Measurements from ENCODE around the gene PTPRU.

The PTPRU gene

GRCh38 chr1:29251164-29252124 is 15.1 kb downstream of the PTPRU start:
- Histone ChIP-seq H3K36me3 (ENCODE audit: insufficient read depth, low read length) (no peaks in the 10 kb centered on the region), H3K27me3 (ENCODE audit: insufficient read depth, low read length, poor library complexity, severe bottlenecking) (no peaks in the 10 kb centered on the region), H3K9ac (ENCODE audit: low read depth, low read length, poor library complexity, severe bottlenecking) (no peak overlapping the region), H3K4me1 (ENCODE audit: insufficient read depth, low read length, poor library complexity, severe bottlenecking) (no peaks in the 10 kb centered on the region), H3K79me2 (ENCODE audit: insufficient read depth, low read length) (no peaks in the 10 kb centered on the region), H3K9me3 (ENCODE audit: insufficient read depth, low read depth, low read length) (no peaks in the 10 kb centered on the region), H4K20me1 (ENCODE audit: insufficient read depth, low read length, poor library complexity, severe bottlenecking) (no peaks in the 10 kb centered on the region), H3K9me2 (replicated peaks; ENCODE audit: low read depth, low read length) (no peaks in the 10 kb centered on the region), H3K4me2 (ENCODE audit: low read depth, low read length, poor library complexity, severe bottlenecking) (no peak overlapping the region), H2AFZ (ENCODE audit: low read length) (no peak overlapping the region), H3K4me3 (ENCODE audit: low read length, poor library complexity, severe bottlenecking) (no peak overlapping the region), H3F3A (ENCODE audit: low read depth) (no peaks in the 10 kb centered on the region)
- TF ChIP-seq CTCF (conservative IDR thresholded peaks at IDR 0.05; ENCODE audit: low read length) (no peak), EZH2phosphoT487 (IDR thresholded peaks at IDR 0.05; ENCODE audit: borderline replicate concordance) (no peak)

DNA sequence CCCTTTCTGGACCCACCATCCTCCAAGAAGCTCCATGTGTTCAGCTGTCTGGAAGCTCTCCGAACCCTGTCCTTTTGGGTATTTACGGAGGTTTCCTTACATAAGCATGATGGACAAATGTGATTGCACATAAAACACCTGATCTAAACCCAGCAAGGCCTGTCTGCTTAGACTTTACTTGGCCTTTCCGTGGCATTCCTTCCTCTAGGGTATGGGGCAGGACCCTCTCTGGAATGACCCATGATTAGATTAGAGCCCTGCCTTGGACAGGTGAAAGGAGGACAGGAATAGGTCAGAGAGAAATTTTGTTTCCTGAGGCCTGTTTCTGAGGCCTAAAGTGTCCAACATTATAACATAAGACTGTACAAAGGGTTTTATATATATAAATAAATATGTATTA is 16.9 kb downstream of the PTPRU start:
- Histone ChIP-seq H3K9me3 (ENCODE audit: insufficient read depth, low read depth, low read length) (no peaks in the 10 kb centered on the region), H3K27me3 (ENCODE audit: insufficient read depth, low read length, poor library complexity, severe bottlenecking) (no peaks in the 10 kb centered on the region), H4K20me1 (ENCODE audit: insufficient read depth, low read length, poor library complexity, severe bottlenecking) (no peaks in the 10 kb centered on the region), H3K4me2 (ENCODE audit: low read depth, low read length, poor library complexity, severe bottlenecking) (no peak overlapping the region), H3K4me3 (ENCODE audit: low read length, poor library complexity, severe bottlenecking) (no peak overlapping the region), H3K36me3 (ENCODE audit: insufficient read depth, low read length) (no peaks in the 10 kb centered on the region), H3K4me1 (ENCODE audit: insufficient read depth, low read length, poor library complexity, severe bottlenecking) (no peaks in the 10 kb centered on the region), H3K9me2 (replicated peaks; ENCODE audit: low read depth, low read length) (no peaks in the 10 kb centered on the region), H3K9ac (ENCODE audit: low read depth, low read length, poor library complexity, severe bottlenecking) (no peak overlapping the region), H3K79me2 (ENCODE audit: insufficient read depth, low read length) (no peaks in the 10 kb centered on the region), H2AFZ (ENCODE audit: low read length) (no peak overlapping the region), H3F3A (ENCODE audit: low read depth) (no peaks in the 10 kb centered on the region)
- no peak for TF ChIP-seq CTCF (conservative IDR thresholded peaks at IDR 0.05; ENCODE audit: low read length)
- no peak for TF ChIP-seq EZH2phosphoT487 (IDR thresholded peaks at IDR 0.05; ENCODE audit: borderline replicate concordance)

DNA sequence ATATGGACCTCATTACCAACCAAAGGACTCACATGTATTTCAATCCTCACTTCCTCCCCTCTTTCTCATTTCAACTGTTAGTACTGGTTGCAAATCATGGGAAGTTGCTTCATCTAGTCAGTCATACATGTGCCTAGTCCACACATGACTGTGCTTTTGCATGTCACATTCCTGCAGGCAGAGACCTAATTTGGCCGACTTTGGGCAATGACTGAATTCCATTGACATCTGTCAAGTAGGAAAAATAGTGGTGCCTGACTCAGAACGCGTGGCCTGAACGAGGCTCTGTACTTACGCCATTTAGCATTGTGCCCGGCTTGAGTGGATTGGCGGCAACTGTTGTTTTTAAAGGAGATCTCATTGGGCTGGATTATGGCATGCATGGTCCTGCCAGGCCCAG is 18.0 kb downstream of the PTPRU start:
- no peak overlapping the region for H3K4me2 ChIP-seq (ENCODE audit: low read depth, low read length, poor library complexity, severe bottlenecking)
- H4K20me1 ChIP-seq (ENCODE audit: insufficient read depth, low read length, poor library complexity, severe bottlenecking), result no peaks in the 10 kb centered on the region
- H3K27me3 ChIP-seq (ENCODE audit: insufficient read depth, low read length, poor library complexity, severe bottlenecking), result no peaks in the 10 kb centered on the region
- H3K36me3 ChIP-seq (ENCODE audit: insufficient read depth, low read length), result no peaks in the 10 kb centered on the region
- H3K4me1 ChIP-seq (ENCODE audit: insufficient read depth, low read length, poor library complexity, severe bottlenecking), result no peaks in the 10 kb centered on the region
- TF ChIP-seq EZH2phosphoT487 (IDR thresholded peaks at IDR 0.05; ENCODE audit: borderline replicate concordance) (no peak), CTCF (conservative IDR thresholded peaks at IDR 0.05; ENCODE audit: low read length) (no peak)
- no peaks in the 10 kb centered on the region for H3K79me2 ChIP-seq (ENCODE audit: insufficient read depth, low read length)
- no peaks in the 10 kb centered on the region for H3K9me2 ChIP-seq (replicated peaks; ENCODE audit: low read depth, low read length)
- no peaks in the 10 kb centered on the region for H3F3A ChIP-seq (ENCODE audit: low read depth)
- no peak overlapping the region for H2AFZ ChIP-seq (ENCODE audit: low read length)
- H3K9ac ChIP-seq (ENCODE audit: low read depth, low read length, poor library complexity, severe bottlenecking), result no peak overlapping the region
- no peaks in the 10 kb centered on the region for H3K9me3 ChIP-seq (ENCODE audit: insufficient read depth, low read depth, low read length)
- no peak overlapping the region for H3K4me3 ChIP-seq (ENCODE audit: low read length, poor library complexity, severe bottlenecking)

Data from Loucy (cell line).